ENCODE results near the gene MDC1.

MDC1 gene

DNA sequence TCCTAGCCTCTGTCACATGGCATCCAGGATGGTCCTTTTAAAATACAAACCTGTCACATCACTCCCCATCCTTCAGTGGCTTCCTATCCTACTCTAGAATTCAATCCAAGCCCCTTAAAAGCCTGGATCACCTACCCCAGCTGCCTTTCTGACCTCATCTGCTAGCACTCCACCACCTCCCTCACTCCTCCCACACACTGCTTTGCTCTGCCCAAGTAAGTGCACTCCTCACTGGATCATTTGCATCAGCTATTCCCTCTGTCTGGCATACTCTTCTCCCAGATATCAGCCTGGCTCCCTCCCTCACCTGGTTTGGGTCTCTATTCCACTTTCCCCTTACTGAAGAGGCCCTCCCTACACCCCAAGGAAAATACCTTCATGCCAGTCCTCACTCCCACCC lies 59.6 kb downstream of the MDC1 start:
- Histone ChIP-seq H3K27ac (ENCODE audit: low read depth in 2 of 2, low read length in 2 of 2) (no peak overlapping the region), H3K4me1 (ENCODE audit: control insufficient read depth in 2 of 2, insufficient read depth in 2 of 2, low read length in 2 of 2) (peaks cover 0 to 3% of the 10 kb centered on the region in 2 donors), H3K9ac (ENCODE audit: low read depth in 1 of 2, low read length in 2 of 2) (no peak overlapping the region), H3K27me3 (ENCODE audit: control insufficient read depth in 2 of 2, insufficient read depth in 2 of 2, low read length in 2 of 2) (no peaks in the 10 kb centered on the region), H3K9me3 (ENCODE audit: control insufficient read depth in 2 of 2, low read length in 2 of 2) (no peaks in the 10 kb centered on the region), H3K36me3 (ENCODE audit: control insufficient read depth in 2 of 2, insufficient read depth in 2 of 2, low read length in 2 of 2) (peaks cover 78 to 86% of the 10 kb centered on the region in 2 donors), H3K4me3 (ENCODE audit: low read length in 2 of 2) (no peak overlapping the region)

GRCh38 chr6:30656513-30656912 lies 60.6 kb downstream of the MDC1 start:
- H3K4me3 ChIP-seq (ENCODE audit: low read length in 2 of 2) = no peak overlapping the region
- no peaks in the 10 kb centered on the region for H3K9me3 ChIP-seq (ENCODE audit: control insufficient read depth in 2 of 2, low read length in 2 of 2)
- H3K36me3 ChIP-seq (ENCODE audit: control insufficient read depth in 2 of 2, insufficient read depth in 2 of 2, low read length in 2 of 2) = peaks cover 78 to 86% of the 10 kb centered on the region in 2 donors
- peaks cover 0 to 5% of the 10 kb centered on the region in 2 donors for H3K4me1 ChIP-seq (ENCODE audit: control insufficient read depth in 2 of 2, insufficient read depth in 2 of 2, low read length in 2 of 2)
- H3K27ac ChIP-seq (ENCODE audit: low read depth in 2 of 2, low read length in 2 of 2) = no peak overlapping the region
- no peak overlapping the region for H3K9ac ChIP-seq (ENCODE audit: low read depth in 1 of 2, low read length in 2 of 2)
- no peaks in the 10 kb centered on the region for H3K27me3 ChIP-seq (ENCODE audit: control insufficient read depth in 2 of 2, insufficient read depth in 2 of 2, low read length in 2 of 2)

DNA sequence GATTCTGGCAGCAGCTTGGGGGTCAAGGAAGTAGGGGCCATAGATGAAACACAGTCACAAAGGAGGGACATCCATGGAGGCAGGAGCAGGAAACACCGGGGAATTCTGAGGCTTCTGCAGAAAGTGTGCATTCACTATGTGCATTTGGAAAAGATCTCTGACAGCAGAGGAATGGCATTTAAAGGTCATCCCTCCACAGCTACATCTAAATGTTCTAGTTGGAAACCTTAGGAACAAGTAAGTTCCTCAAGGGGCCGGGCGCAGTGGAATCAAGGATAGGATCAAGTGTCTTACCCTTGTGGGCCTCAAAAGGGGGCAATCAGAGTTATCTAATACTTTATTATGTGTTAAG lies 61.4 kb downstream of the MDC1 start:
- H3K27me3 ChIP-seq (ENCODE audit: control insufficient read depth in 2 of 2, insufficient read depth in 2 of 2, low read length in 2 of 2) = no peaks in the 10 kb centered on the region
- H3K36me3 ChIP-seq (ENCODE audit: control insufficient read depth in 2 of 2, insufficient read depth in 2 of 2, low read length in 2 of 2) = peaks cover 82 to 90% of the 10 kb centered on the region in 2 donors
- H3K4me3 ChIP-seq (ENCODE audit: low read length in 2 of 2) = no peak overlapping the region
- no peak overlapping the region for H3K27ac ChIP-seq (ENCODE audit: low read depth in 2 of 2, low read length in 2 of 2)
- H3K4me1 ChIP-seq (ENCODE audit: control insufficient read depth in 2 of 2, insufficient read depth in 2 of 2, low read length in 2 of 2) = peaks cover 0 to 5% of the 10 kb centered on the region in 2 donors
- H3K9me3 ChIP-seq (ENCODE audit: control insufficient read depth in 2 of 2, low read length in 2 of 2) = no peaks in the 10 kb centered on the region
- no peak overlapping the region for H3K9ac ChIP-seq (ENCODE audit: low read depth in 1 of 2, low read length in 2 of 2)

- no peaks in the 10 kb centered on the region for H3K27me3 ChIP-seq (ENCODE audit: control insufficient read depth in 2 of 2, insufficient read depth in 2 of 2, low read length in 2 of 2)
- no peak overlapping the region for H3K9ac ChIP-seq (ENCODE audit: low read depth in 1 of 2, low read length in 2 of 2)
- peaks cover 0 to 5% of the 10 kb centered on the region in 2 donors for H3K4me1 ChIP-seq (ENCODE audit: control insufficient read depth in 2 of 2, insufficient read depth in 2 of 2, low read length in 2 of 2)
- peaks cover 79 to 88% of the 10 kb centered on the region in 2 donors for H3K36me3 ChIP-seq (ENCODE audit: control insufficient read depth in 2 of 2, insufficient read depth in 2 of 2, low read length in 2 of 2)
- no peak overlapping the region for H3K4me3 ChIP-seq (ENCODE audit: low read length in 2 of 2)
- H3K27ac ChIP-seq (ENCODE audit: low read depth in 2 of 2, low read length in 2 of 2) = no peak overlapping the region
- H3K9me3 ChIP-seq (ENCODE audit: control insufficient read depth in 2 of 2, low read length in 2 of 2) = no peaks in the 10 kb centered on the region
These were observed 62.0 kb downstream of the MDC1 start for GRCh38 chr6:30654798-30655742.

GRCh38 chr6:30651143-30651542 lies 65.9 kb downstream of the MDC1 start:
- no peak overlapping the region for H3K4me3 ChIP-seq (ENCODE audit: low read length in 2 of 2)
- H3K9me3 ChIP-seq (ENCODE audit: control insufficient read depth in 2 of 2, low read length in 2 of 2) = no peaks in the 10 kb centered on the region
- H3K27ac ChIP-seq (ENCODE audit: low read depth in 2 of 2, low read length in 2 of 2) = no peak overlapping the region
- peaks cover 15 to 17% of the 10 kb centered on the region in 2 donors for H3K4me1 ChIP-seq (ENCODE audit: control insufficient read depth in 2 of 2, insufficient read depth in 2 of 2, low read length in 2 of 2)
- H3K36me3 ChIP-seq (ENCODE audit: control insufficient read depth in 2 of 2, insufficient read depth in 2 of 2, low read length in 2 of 2) = peaks cover 48 to 61% of the 10 kb centered on the region in 2 donors
- H3K9ac ChIP-seq (ENCODE audit: low read depth in 1 of 2, low read length in 2 of 2) = no peak overlapping the region
- H3K27me3 ChIP-seq (ENCODE audit: control insufficient read depth in 2 of 2, insufficient read depth in 2 of 2, low read length in 2 of 2) = no peaks in the 10 kb centered on the region
